OCI-LY3 (cell line): ENCODE data around the gene CSRP3.

Experiments used
- H2AFZ ChIP-seq: fragments of 200-600, 300-600 bp; shearing (Covaris generic); 2 replicates; pipeline ENCODE4 v1.6.0; 2014; ENCODE audit warnings: antibody characterized with exemption, low read depth, low read length
- H3K27ac ChIP-seq: fragments of 200-600, 300-600 bp; sonication (generic); 2 replicates; pipeline ENCODE4 v1.5.1; 2014; ENCODE audit warnings: mild to moderate bottlenecking, low read length, moderate library complexity, mixed read lengths
- H3K27me3 ChIP-seq: fragments of 200-600, 300-600 bp; sonication (generic); 2 replicates; pipeline ENCODE4 v1.6.1; 2014; ENCODE audit warnings: low read depth, low read length, mixed read lengths
- H3K36me3 ChIP-seq: fragments of 200-600, 300-600 bp; sonication (generic); replicated peaks from 2 replicates; pipeline ENCODE3; 2014; ENCODE audit warnings: low read depth, low read length, mixed read lengths
- H3K4me1 ChIP-seq: fragments of 300-600, 200-600 bp; sonication (generic); 2 replicates; pipeline ENCODE4 v1.6.1; 2014; ENCODE audit warnings: low read length, mixed read lengths
- H3K4me2 ChIP-seq: fragments of 200-600, 300-600 bp; sonication (generic); 2 replicates; pipeline ENCODE4 v1.6.1; 2014; ENCODE audit warnings: low read length, mixed read lengths
- H3K4me3 ChIP-seq: fragments of 300-600, 200-600 bp; sonication (generic); 2 replicates; pipeline ENCODE4 v1.5.1; 2014; ENCODE audit warnings: antibody characterized with exemption, mild to moderate bottlenecking, low read length, moderate library complexity
- H3K79me2 ChIP-seq: fragments of 300-600, 200-600 bp; shearing (Covaris generic); 2 replicates; pipeline ENCODE4 v1.6.1; 2014; ENCODE audit warnings: mild to moderate bottlenecking, low read length, mixed read lengths
- H3K9ac ChIP-seq: fragments of 300-600, 200-600 bp; shearing (Covaris generic); 2 replicates; pipeline ENCODE4 v1.6.0; 2014; ENCODE audit warnings: mild to moderate bottlenecking, low read length, moderate library complexity
- H3K9me3 ChIP-seq: fragments of 200-600, 300-600 bp; shearing (Covaris generic); 2 replicates; pipeline ENCODE4 v1.6.1; 2014; ENCODE audit warnings: low read length, mixed read lengths; ENCODE audit not compliant: insufficient read depth
- H4K20me1 ChIP-seq: fragments of 200-600, 300-600 bp; sonication (generic); 2 replicates; pipeline ENCODE4 v1.6.1; 2016; ENCODE audit warnings: low read length, mixed read lengths; ENCODE audit not compliant: insufficient read depth
- EZH2phosphoT487 ChIP-seq: fragments of 200-600 bp; shearing (Covaris generic); IDR thresholded peaks from 2 replicates; pipeline ENCODE4 v1.6.1; 2018; ENCODE audit warnings: antibody characterized with exemption, mixed run types, low read depth
- TF ChIP-seq, protein P1 (sequence below): fragments of 200-600, 300-600 bp; sonication (generic); IDR thresholded peaks from 2 replicates; pipeline ENCODE4 v1.5.1; 2014; ENCODE audit warnings: antibody characterized with exemption, low read length, low read depth

CSRP3 gene

DNA sequence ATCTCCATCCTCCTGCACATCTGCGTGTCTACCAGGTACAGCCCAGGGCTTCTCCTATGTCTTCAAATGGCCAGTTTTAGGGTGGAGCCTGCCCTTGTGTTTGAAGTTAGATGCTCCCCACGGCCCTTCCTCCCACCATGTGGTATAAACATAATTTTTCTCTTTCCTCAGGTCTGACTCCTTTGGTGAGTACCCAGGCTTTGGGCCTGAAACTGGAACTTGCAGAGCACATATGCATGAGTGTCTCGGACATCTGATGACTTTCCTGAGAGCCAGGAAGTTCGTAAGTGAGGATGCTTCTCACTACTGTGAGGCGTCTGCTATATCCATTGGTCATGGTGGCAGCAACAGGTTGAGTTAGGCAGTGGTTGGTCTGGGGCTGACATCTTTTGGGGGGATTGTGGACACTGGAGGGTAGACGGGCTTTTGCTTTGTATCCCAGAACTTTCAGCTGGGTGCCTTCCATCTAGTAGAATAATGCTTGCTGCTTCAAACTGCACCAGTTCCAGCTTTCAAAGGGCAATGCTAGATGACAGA, 16.2 kb downstream of the CSRP3 start:
- H3K36me3 ChIP-seq = no peaks in the 10 kb centered on the region

DNA sequence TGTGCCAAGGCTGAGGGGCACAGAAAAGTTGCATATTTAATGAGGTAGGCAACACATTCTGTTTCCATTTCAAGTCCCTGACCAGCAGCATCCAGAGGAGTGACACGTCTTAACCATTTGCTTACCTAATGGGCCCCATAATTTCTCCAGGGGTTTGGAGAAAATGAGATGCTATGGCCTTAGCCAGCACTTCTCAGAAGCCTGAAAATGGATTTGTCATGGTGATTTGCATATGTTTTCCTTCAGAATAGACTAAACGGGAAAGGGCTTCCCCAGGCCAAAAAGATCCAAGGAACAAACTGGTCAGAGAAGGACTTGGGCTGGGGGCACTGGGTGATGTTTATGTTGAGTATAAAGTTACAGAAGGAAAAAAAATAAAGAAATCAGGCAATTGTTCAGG, 16.7 kb downstream of the CSRP3 start:
- Histone ChIP-seq H3K27ac (no peak overlapping the region), H3K4me1 (no peaks in the 10 kb centered on the region), H3K79me2 (no peaks in the 10 kb centered on the region), H3K4me3 (no peak overlapping the region), H3K36me3 (no peaks in the 10 kb centered on the region), H4K20me1 (no peaks in the 10 kb centered on the region), H3K27me3 (no peaks in the 10 kb centered on the region), H3K9ac (no peak overlapping the region), H3K9me3 (no peaks in the 10 kb centered on the region), H2AFZ (no peak overlapping the region), H3K4me2 (no peak overlapping the region)
- TF ChIP-seq, protein P1, sequence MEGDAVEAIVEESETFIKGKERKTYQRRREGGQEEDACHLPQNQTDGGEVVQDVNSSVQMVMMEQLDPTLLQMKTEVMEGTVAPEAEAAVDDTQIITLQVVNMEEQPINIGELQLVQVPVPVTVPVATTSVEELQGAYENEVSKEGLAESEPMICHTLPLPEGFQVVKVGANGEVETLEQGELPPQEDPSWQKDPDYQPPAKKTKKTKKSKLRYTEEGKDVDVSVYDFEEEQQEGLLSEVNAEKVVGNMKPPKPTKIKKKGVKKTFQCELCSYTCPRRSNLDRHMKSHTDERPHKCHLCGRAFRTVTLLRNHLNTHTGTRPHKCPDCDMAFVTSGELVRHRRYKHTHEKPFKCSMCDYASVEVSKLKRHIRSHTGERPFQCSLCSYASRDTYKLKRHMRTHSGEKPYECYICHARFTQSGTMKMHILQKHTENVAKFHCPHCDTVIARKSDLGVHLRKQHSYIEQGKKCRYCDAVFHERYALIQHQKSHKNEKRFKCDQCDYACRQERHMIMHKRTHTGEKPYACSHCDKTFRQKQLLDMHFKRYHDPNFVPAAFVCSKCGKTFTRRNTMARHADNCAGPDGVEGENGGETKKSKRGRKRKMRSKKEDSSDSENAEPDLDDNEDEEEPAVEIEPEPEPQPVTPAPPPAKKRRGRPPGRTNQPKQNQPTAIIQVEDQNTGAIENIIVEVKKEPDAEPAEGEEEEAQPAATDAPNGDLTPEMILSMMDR = no peak
- TF ChIP-seq EZH2phosphoT487 = no peak

More for the DNA sequence above, 16.2 kb downstream of the CSRP3 start:
- no peak overlapping the region for H3K27ac ChIP-seq
- H4K20me1 ChIP-seq = no peaks in the 10 kb centered on the region
- no peak overlapping the region for H3K4me2 ChIP-seq
- no peaks in the 10 kb centered on the region for H3K9me3 ChIP-seq
- TF ChIP-seq, protein P1 = no peak
- no peak for TF ChIP-seq EZH2phosphoT487
- H3K4me3 ChIP-seq = no peak overlapping the region
- H3K9ac ChIP-seq = no peak overlapping the region
- H2AFZ ChIP-seq = no peak overlapping the region
- H3K27me3 ChIP-seq = no peaks in the 10 kb centered on the region
- H3K4me1 ChIP-seq = no peaks in the 10 kb centered on the region
- no peaks in the 10 kb centered on the region for H3K79me2 ChIP-seq

DNA sequence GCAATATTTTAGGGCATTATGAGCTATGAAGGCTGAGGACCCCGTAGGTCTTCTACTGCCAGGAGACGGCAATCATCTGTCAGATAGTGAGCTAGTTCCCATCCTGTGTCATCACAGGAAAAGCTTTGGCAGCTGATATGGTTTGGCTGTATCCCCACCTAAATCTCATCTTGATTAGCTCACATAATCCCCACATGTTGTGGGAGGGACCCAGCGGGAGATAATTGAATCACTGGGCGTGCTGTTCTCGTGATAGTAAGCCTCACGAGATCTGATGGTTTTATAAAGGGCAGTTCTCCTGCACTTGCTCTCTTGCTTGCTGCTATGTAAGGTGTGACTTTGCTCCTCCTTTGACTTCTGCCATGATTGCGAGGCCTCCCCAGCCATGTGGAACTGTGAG, 18.1 kb downstream of the CSRP3 start:
- H4K20me1 ChIP-seq = no peaks in the 10 kb centered on the region
- H3K9ac ChIP-seq = no peak overlapping the region
- TF ChIP-seq EZH2phosphoT487 = no peak
- TF ChIP-seq, protein P1 = no peak
- no peak overlapping the region for H3K4me2 ChIP-seq
- no peaks in the 10 kb centered on the region for H3K36me3 ChIP-seq
- H3K79me2 ChIP-seq = no peaks in the 10 kb centered on the region
- no peaks in the 10 kb centered on the region for H3K9me3 ChIP-seq
- H3K4me3 ChIP-seq = no peak overlapping the region
- no peak overlapping the region for H3K27ac ChIP-seq
- no peak overlapping the region for H2AFZ ChIP-seq
- no peaks in the 10 kb centered on the region for H3K27me3 ChIP-seq
- H3K4me1 ChIP-seq = no peaks in the 10 kb centered on the region

DNA sequence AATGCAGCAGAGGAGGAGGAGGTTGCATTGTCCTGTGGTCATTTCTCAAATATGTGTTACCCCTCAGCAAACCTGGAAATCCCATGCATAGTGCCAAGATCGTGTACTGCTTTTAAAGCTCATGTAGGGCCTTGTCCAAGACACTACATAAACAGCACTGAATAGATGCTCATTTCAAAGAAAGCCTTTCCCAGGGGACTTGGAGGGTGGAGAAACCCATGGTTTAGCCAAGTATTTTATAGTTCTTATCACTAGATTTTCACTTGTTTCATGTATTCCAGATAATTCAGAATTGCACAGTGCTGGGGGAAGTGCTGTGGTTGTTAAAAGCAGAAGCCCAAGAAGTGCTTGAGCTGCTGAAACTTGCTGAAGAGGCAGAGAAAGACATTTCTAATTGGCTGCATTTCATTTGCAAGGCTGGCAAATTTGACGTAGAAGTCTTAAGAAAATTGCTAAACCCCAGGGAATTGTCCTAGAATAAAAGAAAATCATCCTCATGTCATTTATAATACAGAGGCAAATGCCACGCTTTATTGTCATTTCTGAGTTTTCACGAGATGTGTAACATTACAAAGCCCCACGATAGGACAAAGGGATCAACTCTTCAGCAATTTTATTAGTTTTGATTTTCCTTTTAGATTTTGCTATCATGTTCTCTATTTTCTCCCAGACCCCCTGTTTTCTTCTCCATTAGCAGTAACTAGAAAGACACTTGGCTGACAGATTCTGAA, 20.1 kb downstream of the CSRP3 start:
- H3K27me3 ChIP-seq = no peaks in the 10 kb centered on the region
- TF ChIP-seq, protein P1 = no peak
- no peak for TF ChIP-seq EZH2phosphoT487
- no peaks in the 10 kb centered on the region for H3K9me3 ChIP-seq
- no peak overlapping the region for H3K27ac ChIP-seq
- H3K4me3 ChIP-seq = no peak overlapping the region
- no peaks in the 10 kb centered on the region for H3K79me2 ChIP-seq
- H3K4me2 ChIP-seq = no peak overlapping the region
- H3K9ac ChIP-seq = no peak overlapping the region
- H3K4me1 ChIP-seq = no peaks in the 10 kb centered on the region
- peaks cover 6% of the 10 kb centered on the region for H3K36me3 ChIP-seq
- no peak overlapping the region for H2AFZ ChIP-seq
- no peaks in the 10 kb centered on the region for H4K20me1 ChIP-seq
